KBM-7 (cell line): Measurements from ENCODE around the gene DLG2.
"Not testable (repeated sequence)": the region's sequence is repeated elsewhere in the genome, so short reads cannot be mapped to it uniquely, and the experiment has no call there.

Experiments used
- DNase-seq: peaks from one replicate; pipeline ENCODE4 v3.0.0-alpha.2; 2015
- in situ Hi-C: fragments of 300-500 bp; cut with MboI; formaldehyde crosslinking; loops from 2 replicates; pipeline ENCODE4 v1.14.3; 2020; ENCODE audit warnings: low sequenced_read_pairs, low pct_unique_long_range_greater_than_20kb, mixed read lengths

Gene DLG2

DNA sequence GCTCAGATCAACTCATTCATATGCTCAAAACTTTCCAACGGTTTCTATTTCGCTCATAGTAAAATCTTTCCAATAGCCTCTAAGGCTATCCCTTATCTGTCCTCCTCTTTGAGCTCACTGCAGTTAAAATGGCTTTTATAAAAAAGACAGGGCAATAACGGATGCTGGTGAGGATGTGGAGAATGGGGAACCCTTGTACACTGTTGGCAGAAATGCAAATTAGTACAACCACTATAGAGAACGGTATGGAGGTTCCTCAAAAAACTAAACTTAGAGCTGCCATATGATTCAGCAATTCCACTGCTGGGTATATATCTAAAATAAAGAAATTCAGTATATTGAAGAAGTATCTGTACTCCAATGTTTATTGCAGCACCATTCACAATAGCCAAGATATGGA lies 345.6 kb downstream of the DLG2 start:
- peak; percentile 82 for DNase-seq
- in situ Hi-C loops, result no loop called here

GRCh38 chr11:85279267-85279666 lies 347.9 kb downstream of the DLG2 start:
- in situ Hi-C loops, result no loop called here

GRCh38 chr11:85277693-85278092 lies 349.5 kb downstream of the DLG2 start:
- in situ Hi-C loops, result no loop called here

More at GRCh38 chr11:85279267-85279666, 347.9 kb downstream of the DLG2 start:
- peak; percentile 59 for DNase-seq

DNA sequence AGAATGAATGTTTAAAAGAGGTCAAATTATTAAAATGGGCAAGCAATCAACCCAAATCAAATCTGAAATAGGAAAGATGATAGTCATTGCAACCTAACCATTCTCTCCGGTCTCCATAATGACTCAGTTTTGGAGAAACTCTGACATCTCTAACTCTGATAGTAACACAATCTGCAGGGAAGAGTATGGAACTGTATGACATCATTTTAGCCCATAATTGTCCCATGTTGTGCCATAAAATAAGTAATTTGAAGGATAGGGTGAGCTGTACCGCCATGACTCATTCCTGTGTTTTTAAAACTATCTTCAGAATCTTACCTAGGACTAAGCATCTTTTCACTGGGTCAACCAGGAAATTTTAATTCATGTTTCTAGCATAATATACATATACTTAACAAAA lies 350.8 kb downstream of the DLG2 start:
- in situ Hi-C loops, result no loop called here
- no peak for DNase-seq

More at GRCh38 chr11:85277693-85278092, 349.5 kb downstream of the DLG2 start:
- no peak for DNase-seq

GRCh38 chr11:85270315-85270714 lies 356.8 kb downstream of the DLG2 start:
- DNase-seq, in situ Hi-C loops: not testable (repeated sequence)

GRCh38 chr11:85269109-85269508 lies 358.0 kb downstream of the DLG2 start:
- in situ Hi-C loops, result no loop called here
- peak; percentile 32 for DNase-seq

- no peak for DNase-seq
- in situ Hi-C loops, result no loop called here
Observed at GRCh38 chr11:85266646-85267045, 360.5 kb downstream of the DLG2 start.

GRCh38 chr11:85263328-85263727 lies 363.8 kb downstream of the DLG2 start:
- in situ Hi-C loops, result no loop called here
- DNase-seq, result no peak

DNA sequence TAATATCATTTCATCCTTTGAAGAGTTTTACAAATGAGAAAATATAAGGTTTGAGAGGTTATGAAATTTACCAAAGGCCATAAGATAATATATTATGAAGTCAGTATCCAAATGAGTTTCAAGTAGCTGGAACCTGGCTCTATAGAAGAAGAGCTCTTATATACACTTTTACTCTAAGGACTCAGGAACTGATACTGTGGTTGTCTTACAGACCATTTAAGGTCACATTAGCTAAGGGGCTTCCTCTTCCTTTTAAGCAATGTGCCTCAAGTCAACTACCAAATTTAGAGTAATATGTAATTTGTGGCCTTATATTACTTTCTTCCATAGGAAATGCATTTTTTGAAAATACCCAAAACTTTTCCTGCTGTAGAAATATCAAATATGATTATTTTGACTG lies 369.3 kb downstream of the DLG2 start:
- DNase-seq, result no peak
- in situ Hi-C loops, result no loop called here

DNA sequence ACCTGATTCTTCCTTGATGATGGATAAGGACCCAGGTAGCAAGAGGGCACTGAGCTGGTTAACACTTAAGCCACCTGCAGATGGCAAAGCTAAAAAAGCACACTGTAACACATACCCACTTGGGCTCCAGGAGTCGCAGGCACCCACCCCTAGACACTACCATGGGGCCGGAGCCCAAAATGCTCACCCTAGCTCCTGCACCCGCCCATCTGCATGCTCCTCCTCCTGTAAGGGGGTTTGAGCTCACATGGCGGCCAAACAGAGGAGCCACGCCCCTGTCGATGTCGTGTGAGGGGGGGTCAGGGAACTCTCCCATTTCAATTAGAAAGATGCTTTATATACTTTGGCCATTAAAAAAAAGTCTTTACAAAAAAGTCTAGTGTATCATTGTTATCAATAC lies 370.7 kb downstream of the DLG2 start:
- no peak for DNase-seq
- in situ Hi-C loops, result no loop called here

DNA sequence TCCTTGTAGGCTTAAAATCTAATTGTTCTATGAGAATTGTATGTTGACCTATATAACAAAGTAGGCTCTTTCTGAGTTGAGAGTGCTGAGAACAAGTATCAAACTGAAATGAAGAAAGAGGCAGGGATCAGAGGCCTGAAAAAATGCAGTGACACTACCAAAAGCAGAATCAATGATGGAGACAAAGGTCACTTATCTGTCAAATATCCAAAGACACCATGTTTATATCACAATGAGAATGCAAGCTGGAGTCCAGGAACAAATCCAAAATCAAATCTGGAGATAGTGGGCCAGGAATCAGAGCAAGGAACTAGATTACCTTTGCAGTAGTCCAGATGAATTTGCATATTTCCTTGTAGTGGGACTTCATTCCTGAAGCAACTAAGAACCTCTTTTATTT lies 377.7 kb downstream of the DLG2 start:
- in situ Hi-C loops, result no loop called here
- DNase-seq, result no peak

- in situ Hi-C loops, result no loop called here
Observed at GRCh38 chr11:85247797-85248196, 379.3 kb downstream of the DLG2 start.

DNA sequence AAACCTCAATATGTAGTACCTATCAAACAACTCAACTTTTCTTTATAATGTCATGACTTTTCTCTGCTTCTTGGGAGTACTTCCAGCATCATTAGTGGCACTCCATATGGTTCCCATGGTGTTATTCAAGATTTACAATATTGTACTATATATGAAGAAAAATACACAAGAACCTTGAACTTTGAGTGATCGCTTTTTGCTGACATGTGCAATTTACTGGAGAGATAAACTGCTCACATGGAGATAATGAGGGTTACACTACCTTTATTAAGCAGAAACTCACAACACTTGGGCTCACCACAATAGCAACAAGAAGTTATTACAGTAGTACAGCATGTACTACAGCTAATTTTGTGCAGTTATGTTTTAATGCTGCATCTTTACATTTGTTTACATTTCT lies 388.2 kb downstream of the DLG2 start:
- no peak for DNase-seq
- in situ Hi-C loops, result no loop called here

More at GRCh38 chr11:85247797-85248196, 379.3 kb downstream of the DLG2 start:
- DNase-seq, result no peak

- DNase-seq, in situ Hi-C loops: not testable (repeated sequence)
Observed at GRCh38 chr11:85238038-85238437, 389.1 kb downstream of the DLG2 start.

DNA sequence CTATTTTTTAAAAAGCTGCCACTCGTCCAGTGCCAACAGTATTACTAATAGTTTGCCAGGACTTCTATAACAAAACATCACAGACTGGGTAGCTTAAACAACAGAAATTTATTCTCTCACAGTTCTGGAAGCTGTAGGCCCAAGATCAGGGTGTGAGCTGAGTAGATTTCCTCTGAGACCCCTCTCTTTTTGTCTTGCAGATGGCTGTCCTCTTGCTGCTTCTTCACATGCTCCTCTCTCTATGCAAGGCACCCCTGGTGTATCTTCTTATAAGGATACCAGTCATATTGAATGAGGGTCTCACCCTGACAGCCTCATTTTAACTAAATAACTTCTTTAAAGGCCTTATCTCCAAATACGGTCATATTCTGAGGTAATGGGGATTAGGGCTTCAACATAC lies 390.9 kb downstream of the DLG2 start:
- DNase-seq, result no peak
- in situ Hi-C loops, result no loop called here

DNA sequence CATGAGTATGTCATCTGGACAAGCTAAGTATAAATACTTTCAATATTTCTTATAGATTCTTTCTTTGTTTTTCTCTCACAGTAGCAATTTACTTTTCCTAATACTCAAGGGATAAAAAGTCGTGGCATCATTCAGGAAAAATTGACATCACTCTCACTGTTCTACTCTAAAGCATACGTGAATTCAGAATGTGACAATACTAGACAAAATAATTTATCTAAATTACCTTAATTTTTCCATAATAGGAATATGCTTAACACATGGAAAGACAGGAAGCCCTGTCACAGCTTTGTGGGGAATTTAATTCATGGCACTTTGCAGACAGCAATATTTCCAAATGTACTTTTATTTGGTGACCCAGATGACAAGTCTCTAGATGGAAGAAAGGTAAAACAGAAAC lies 394.6 kb downstream of the DLG2 start:
- in situ Hi-C loops, result no loop called here
- no peak for DNase-seq

- DNase-seq, result no peak
- in situ Hi-C loops, result no loop called here
Observed at GRCh38 chr11:85231588-85231987, 395.6 kb downstream of the DLG2 start.

DNA sequence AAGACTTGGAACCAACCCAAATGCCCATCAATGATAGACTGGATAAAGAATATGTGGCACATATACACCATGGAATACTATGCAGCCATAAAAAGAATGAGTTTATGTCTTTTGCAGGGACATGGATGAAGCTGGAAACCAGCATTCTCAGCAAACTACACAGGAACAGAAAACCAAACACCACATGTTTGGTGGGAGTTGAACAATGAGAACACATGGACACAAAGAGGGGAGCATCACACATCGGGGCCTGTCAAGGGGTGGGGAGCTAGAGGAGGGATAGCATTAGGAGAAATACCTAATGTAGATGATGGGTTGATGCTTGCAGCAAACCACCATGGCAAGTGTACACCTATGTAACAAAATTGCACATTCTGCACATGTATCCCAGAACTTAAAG lies 397.4 kb downstream of the DLG2 start:
- DNase-seq, in situ Hi-C loops: not testable (repeated sequence)

DNA sequence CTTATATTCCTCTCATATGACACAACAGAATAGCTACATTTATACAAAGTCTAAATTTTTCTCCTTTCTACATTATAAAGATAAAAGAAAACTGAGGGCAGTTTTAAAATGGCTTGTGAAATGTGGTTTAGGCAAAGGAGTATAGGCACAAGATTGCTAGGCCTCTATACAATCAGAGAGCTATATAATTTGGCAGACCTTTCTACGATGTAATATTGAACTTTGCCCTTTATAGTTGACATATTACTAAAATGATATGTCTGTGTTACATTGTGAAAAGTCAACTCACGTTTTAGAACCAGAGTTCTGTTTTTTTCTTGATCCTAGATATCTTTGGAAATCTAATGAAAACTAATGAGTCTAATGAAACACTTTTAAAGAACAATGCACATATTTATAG lies 430.2 kb downstream of the DLG2 start:
- in situ Hi-C loops, result no loop called here
- DNase-seq, result no peak

DNA sequence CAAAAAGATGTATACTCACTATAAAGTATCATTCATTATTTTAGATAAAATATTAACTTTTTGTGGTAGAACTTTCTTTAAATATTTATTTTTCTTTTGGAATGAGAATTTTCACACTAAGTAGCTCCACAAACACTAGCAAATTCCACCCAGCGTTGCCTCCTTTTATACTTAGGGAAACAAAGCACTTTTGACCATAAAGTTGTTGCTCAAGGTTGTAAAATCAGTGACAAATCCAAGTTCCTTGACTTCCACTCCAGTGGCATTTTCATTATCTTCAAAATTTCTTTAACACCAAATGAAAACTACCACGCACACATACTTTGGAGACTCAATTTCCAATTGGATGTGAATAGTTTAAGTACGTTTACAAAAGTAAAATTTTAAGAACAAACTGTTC lies 431.2 kb downstream of the DLG2 start:
- DNase-seq, result no peak
- in situ Hi-C loops, result no loop called here

- no peak for DNase-seq
- in situ Hi-C loops, result no loop called here
Observed at GRCh38 chr11:85187992-85188391, 439.2 kb downstream of the DLG2 start.

- no peak for DNase-seq
- in situ Hi-C loops, result no loop called here
Observed at GRCh38 chr11:85184721-85185120, 442.4 kb downstream of the DLG2 start.
